ENCODE data around the gene DSCAML1.

Gene DSCAML1

GRCh38 chr11:117662671-117663269, 134.2 kb downstream of the DSCAML1 start:
- DNase-seq (ENCODE audit: low spot score): no peak

- DNase-seq (ENCODE audit: low spot score): no peak
Observed at GRCh38 chr11:117662255-117662654, 134.8 kb downstream of the DSCAML1 start.

- no peak for DNase-seq (ENCODE audit: low spot score)
Observed at GRCh38 chr11:117658809-117659208, 138.2 kb downstream of the DSCAML1 start.

GRCh38 chr11:117657794-117658193, 139.2 kb downstream of the DSCAML1 start:
- DNase-seq (ENCODE audit: low spot score): no peak

- no peak for DNase-seq (ENCODE audit: low spot score)
Observed at GRCh38 chr11:117654281-117655255, 142.4 kb downstream of the DSCAML1 start.

GRCh38 chr11:117652521-117652920, 144.5 kb downstream of the DSCAML1 start:
- DNase-seq (ENCODE audit: low spot score): no peak

GRCh38 chr11:117649296-117650055, 147.5 kb downstream of the DSCAML1 start:
- no peak for DNase-seq (ENCODE audit: low spot score)

GRCh38 chr11:117647872-117648271, 149.1 kb downstream of the DSCAML1 start:
- no peak for DNase-seq (ENCODE audit: low spot score)

GRCh38 chr11:117647207-117647606, 149.8 kb downstream of the DSCAML1 start:
- no peak for DNase-seq (ENCODE audit: low spot score)

GRCh38 chr11:117646411-117646810, 150.6 kb downstream of the DSCAML1 start:
- DNase-seq (ENCODE audit: low spot score): no peak

- no peak for DNase-seq (ENCODE audit: low spot score)
Observed at GRCh38 chr11:117644403-117645155, 152.4 kb downstream of the DSCAML1 start.

- no peak for DNase-seq (ENCODE audit: low spot score)
Observed at GRCh38 chr11:117643606-117644300, 153.3 kb downstream of the DSCAML1 start.

- no peak for DNase-seq (ENCODE audit: low spot score)
Observed at GRCh38 chr11:117642835-117643234, 154.2 kb downstream of the DSCAML1 start.

GRCh38 chr11:117642396-117642795, 154.6 kb downstream of the DSCAML1 start:
- DNase-seq (ENCODE audit: low spot score): no peak

- DNase-seq (ENCODE audit: low spot score): no peak
Observed at GRCh38 chr11:117641008-117641915, 155.8 kb downstream of the DSCAML1 start.

GRCh38 chr11:117640041-117640440, 157.0 kb downstream of the DSCAML1 start:
- no peak for DNase-seq (ENCODE audit: low spot score)

GRCh38 chr11:117639601-117640000, 157.4 kb downstream of the DSCAML1 start:
- no peak for DNase-seq (ENCODE audit: low spot score)

GRCh38 chr11:117638911-117639543, 158.0 kb downstream of the DSCAML1 start:
- no peak for DNase-seq (ENCODE audit: low spot score)

GRCh38 chr11:117634756-117635603, 162.0 kb downstream of the DSCAML1 start:
- no peak for DNase-seq (ENCODE audit: low spot score)
